GM21515 (cell line): ENCODE data around the gene SYNRG.
"Not testable (repeated sequence)": the region's sequence is repeated elsewhere in the genome, so short reads cannot be mapped to it uniquely, and the experiment has no call there.

ENCODE experiments used
- ATAC-seq: cut with Tn5 transposase; IDR thresholded peaks from one replicate; pipeline ENCODE4 v1.9.1; 2021; ENCODE audit not compliant: unreplicated experiment

The SYNRG gene

GRCh38 chr17:37541880-37542660 is 67.1 kb downstream of the SYNRG start:
- no peak for ATAC-seq

DNA sequence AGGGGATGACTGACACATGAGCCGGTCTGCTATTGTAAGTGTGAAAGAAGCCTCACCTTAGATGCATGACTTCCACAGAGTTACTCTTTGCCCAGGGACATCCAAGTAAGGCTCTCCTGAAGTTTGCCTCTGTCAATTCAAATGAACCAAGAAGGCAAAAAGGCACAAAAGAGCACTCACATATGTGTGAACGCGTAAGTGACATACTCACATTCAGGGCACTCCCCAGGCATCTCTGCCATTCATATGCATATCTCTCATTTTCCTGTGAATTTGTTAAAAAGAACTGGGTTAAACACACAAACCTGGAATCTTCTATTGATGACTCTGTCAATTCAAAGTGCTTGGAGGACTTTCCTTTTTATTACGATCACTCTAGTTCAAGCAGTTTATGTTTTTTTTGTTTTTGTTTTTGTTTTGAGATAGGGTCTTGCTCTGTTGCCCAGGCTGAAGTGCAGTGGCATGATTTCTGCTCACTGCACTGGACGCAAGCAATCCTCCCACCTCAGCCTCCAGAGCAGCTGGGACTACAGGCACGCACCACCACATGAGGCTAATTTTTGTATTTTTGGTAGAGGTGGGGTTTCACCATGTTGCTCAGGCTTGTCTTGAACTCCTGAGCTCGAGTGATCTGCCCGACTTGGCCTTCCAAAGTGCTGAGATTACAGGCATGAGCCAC is 70.1 kb downstream of the SYNRG start:
- no peak for ATAC-seq

DNA sequence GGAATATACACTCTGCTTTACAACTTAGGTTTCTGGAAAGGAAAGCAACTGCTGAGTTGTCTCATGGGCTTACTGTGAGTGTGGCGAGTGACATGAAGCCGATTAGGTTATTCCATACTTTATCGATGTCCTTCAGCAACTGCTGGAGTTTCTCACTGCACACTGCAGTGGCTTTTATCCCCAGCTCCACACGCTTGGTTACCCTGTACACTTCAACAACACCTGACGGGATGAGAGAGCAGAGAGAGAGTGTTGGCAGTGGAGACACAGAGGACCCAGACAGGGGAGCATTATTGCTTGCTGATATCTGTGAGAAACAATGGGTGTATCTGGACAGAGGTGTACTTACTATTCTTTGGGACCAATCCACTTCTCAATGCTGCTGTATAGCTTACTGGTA is 73.3 kb downstream of the SYNRG start:
- no peak for ATAC-seq

GRCh38 chr17:37532756-37533155 is 76.5 kb downstream of the SYNRG start:
- ATAC-seq = no peak

DNA sequence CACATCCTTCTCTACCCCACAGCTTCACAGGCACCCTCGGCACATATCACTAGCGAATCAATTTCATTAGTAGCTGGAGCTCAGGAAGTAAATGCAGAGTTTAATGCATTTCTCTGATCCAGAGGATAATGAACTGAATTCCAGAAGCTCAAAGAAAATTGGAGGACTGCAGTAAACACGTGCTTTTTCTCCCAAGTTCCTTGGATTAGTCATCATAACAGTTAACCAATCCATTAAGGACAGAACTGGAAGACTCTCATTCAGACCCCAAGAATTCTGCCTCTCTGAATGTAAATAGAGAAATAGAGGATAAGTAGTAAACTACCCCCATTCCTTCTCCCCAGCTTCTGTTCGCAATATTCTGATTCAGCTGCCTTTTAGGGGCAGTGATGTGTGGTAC is 78.8 kb downstream of the SYNRG start:
- no peak for ATAC-seq

- ATAC-seq = no peak
Observed at GRCh38 chr17:37527249-37527851, 81.9 kb downstream of the SYNRG start.

- ATAC-seq = no peak
Observed at GRCh38 chr17:37523715-37524219, 85.5 kb downstream of the SYNRG start.

- no peak for ATAC-seq
Observed at GRCh38 chr17:37521821-37522220, 87.4 kb downstream of the SYNRG start.

- no peak for ATAC-seq
Observed at GRCh38 chr17:37520174-37520573, 89.0 kb downstream of the SYNRG start.

DNA sequence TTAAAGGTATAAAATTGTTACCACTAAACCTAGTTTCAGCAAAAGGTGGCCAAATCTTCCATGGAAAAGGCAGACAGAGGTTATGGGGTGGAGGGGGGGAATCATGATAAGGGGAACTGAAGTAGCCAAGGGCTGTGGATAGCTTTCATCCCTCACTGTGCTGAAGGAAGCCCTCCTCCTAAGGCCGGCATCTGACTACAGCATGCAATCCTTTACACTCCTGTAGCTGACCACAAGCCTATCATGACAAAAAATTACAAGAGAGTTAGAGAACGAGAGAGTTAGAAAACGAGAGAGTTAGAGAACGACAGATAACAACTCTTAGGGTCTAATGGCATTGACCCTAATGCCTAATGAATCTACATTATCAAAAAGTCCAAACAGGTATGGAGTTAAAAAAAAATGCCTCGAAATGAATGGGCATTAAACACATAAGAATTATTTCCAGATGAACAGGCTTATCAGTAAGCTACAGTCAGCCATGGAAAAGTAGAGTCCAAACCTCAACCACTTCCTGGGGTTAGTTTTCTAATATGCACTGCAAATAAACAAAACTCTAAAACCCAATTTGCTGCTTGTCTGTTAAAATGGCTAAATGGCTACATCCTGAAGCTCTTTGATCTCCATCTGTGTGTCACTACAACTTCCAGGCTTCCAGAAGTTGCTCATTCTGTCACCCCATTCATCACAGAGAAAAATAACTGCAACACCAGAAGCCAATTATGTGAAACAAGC is 89.8 kb downstream of the SYNRG start:
- ATAC-seq = no peak

GRCh38 chr17:37518826-37519225 is 90.4 kb downstream of the SYNRG start:
- ATAC-seq = no peak

DNA sequence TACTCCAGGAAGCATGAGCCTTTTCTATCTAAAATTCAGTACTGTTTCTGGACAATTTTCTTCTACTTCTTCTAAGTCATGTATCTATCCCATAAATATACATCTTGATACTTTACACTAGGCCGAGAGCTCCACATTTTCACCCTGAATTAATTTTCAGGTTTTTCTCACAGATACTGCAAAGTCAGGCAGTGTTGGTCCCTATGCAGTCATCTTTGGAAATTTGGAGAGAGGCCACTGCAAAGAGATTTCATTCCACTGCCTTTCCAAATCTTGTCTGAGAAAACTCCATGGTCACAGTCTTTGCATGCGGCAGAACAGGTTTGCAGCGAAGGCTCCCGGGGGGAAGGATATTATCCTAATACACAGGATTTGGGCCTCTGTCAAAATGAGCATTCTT is 91.3 kb downstream of the SYNRG start:
- no peak for ATAC-seq

DNA sequence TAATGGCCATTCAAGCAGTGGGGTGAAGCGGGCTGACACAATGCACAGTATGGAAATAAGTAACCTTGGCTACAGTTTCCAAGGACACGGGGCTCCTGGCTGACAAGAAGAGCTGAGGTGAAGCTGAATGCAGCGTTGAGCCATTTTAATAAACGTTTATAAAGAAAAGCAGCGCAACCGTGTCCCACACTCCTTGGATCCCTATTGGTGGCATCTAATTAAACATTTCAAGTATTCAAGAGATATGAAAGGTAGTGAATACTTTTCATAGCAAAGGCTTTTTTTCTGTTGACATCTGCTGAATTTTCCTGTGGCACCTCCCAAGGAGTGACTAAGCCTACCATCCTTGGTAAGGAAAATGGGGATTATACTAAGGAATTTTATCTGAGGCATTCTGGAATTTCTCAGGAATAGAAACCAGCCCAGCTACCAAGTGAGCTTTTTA is 93.1 kb downstream of the SYNRG start:
- no peak for ATAC-seq

DNA sequence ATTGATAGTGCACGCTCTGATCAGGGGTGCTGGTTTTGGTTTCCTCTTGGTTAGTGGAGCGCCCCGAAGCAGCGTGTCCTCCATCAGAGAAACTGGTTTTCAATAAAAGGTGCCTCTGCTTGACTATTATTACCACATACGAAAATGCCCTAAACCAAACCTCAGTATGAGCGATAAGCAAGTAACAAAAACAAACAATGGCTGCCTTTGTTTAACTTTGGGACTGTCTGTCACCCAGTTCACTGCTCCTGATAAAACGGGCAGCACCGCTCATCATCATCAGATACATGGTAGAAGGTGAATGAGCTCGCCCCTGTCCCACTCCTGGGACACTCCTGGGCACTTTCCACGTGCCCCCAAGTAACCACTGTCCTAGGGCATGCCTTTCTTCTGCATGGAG is 95.5 kb downstream of the SYNRG start:
- no peak for ATAC-seq

GRCh38 chr17:37512442-37513068 is 96.7 kb downstream of the SYNRG start:
- no peak for ATAC-seq

- ATAC-seq = not testable (repeated sequence)
Observed at GRCh38 chr17:37511642-37512041, 97.6 kb downstream of the SYNRG start.

- ATAC-seq = no peak
Observed at GRCh38 chr17:37510056-37510455, 99.2 kb downstream of the SYNRG start.

GRCh38 chr17:37507111-37507510 is 102.1 kb downstream of the SYNRG start:
- no peak for ATAC-seq

DNA sequence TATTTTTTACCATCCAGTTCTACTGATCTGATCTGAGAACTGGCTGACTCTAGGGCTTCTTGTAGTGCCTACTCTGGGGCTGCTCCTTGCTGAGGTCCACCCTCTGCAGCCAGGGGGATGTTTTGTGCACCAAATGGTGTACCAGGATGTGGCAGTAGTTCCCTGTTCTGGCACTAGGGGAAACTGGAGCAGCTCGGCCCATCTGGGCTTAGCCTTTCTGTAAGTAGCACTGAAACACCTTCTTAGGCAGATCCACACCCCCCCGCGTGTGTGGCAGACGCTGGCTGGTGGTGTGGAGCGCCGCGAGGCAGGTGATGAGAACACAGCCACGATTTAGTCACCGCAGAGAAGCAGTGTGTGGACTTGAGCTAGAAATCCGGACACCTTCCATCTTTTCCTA is 102.5 kb downstream of the SYNRG start:
- ATAC-seq = no peak

DNA sequence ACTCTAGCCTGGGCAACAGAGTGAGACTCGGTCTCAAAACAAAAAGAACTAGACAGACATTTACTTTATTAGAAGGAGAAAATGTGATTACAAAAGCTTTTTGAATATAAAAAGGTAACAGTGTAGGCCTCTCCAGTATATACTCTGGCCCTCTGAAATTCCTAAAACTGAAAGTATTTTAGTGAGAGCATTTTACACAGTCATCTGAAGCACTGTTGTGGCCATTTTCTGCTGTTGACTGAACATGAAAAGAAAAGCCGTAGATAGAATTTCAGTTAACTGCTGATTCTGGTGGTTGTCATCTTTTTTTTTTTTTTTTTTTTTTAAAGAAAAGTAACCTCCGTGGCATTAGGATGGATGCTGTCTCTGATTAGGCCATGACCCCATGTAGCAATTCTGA is 103.9 kb downstream of the SYNRG start:
- ATAC-seq = no peak

DNA sequence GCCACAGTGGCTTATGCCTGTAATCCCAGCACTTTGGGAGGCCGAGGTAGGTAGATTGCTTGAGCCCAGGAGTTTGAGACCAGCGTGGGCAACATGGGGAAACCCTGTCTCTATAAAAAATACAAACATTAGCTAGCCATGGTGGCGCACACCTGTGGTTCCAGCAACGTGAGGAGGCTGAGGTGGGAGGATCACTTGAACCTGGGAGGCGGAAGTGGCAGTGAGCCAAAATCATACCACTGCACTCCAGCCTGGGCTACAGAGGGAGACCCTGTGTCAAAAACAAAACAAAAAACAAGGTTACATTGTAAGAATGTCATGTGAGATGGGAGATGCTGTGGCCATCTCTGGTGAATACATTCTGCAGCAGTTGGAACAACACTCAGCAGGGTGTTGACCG is 106.1 kb downstream of the SYNRG start:
- no peak for ATAC-seq
